Glutamatergic neuron (in vitro differentiated cells): ENCODE measurements around the gene CCR4. TPM values are rescaled to one million over a fixed set of nuclear protein-coding genes. Genes with fewer than 3 reads are reported as not detected.

Source experiments
- DNase-seq: peaks from one replicate; pipeline ENCODE4 v3.0.0; 2022
- H3K27ac Mint-ChIP-seq: one replicate; pipeline ENCODE4 v1.8.0; 2020; ENCODE audit warnings: mild to moderate bottlenecking, mixed read lengths, inconsistent platforms; ENCODE audit not compliant: unreplicated experiment
- H3K27me3 Mint-ChIP-seq: one replicate; pipeline ENCODE4 v1.8.0; 2020; ENCODE audit warnings: mild to moderate bottlenecking, moderate library complexity, mixed read lengths, inconsistent platforms; ENCODE audit not compliant: unreplicated experiment
- H3K36me3 Mint-ChIP-seq: one replicate; pipeline ENCODE4 v1.8.0; 2020; ENCODE audit warnings: mild to moderate bottlenecking, mixed read lengths, inconsistent platforms; ENCODE audit not compliant: unreplicated experiment
- H3K4me1 Mint-ChIP-seq: one replicate; pipeline ENCODE4 v1.8.0; 2020; ENCODE audit warnings: mild to moderate bottlenecking, low read depth, mixed read lengths, inconsistent platforms; ENCODE audit not compliant: unreplicated experiment
- H3K4me3 Mint-ChIP-seq: one replicate; pipeline ENCODE4 v1.8.0; 2020; ENCODE audit warnings: mild to moderate bottlenecking, mixed read lengths, inconsistent platforms; ENCODE audit not compliant: unreplicated experiment
- H3K9me3 Mint-ChIP-seq: one replicate; pipeline ENCODE4 v1.8.0; 2020; ENCODE audit warnings: mild to moderate bottlenecking, moderate library complexity, mixed read lengths, inconsistent platforms; ENCODE audit not compliant: unreplicated experiment
- total RNA-seq: library from RNA; stranded (reverse); fragmentation: NEBNext Ultra II Directional; extraction: Animal tissue kit (Norgen Biotek cat#: 25700); gene quantifications from one replicate; pipeline ENCODE4 v1.2.1, GENCODE V29; 2021; ENCODE audit not compliant: unreplicated experiment
- TF ChIP-seq, protein P1 (sequence below): fragments of 200-600 bp; sonication (generic); IDR thresholded peaks from one replicate; pipeline ENCODE4 v1.5.0; 2021; ENCODE audit not compliant: partially characterized antibody, unreplicated experiment

CCR4 gene
- total RNA-seq, 1 donor from 2014 or later = not detected

DNA sequence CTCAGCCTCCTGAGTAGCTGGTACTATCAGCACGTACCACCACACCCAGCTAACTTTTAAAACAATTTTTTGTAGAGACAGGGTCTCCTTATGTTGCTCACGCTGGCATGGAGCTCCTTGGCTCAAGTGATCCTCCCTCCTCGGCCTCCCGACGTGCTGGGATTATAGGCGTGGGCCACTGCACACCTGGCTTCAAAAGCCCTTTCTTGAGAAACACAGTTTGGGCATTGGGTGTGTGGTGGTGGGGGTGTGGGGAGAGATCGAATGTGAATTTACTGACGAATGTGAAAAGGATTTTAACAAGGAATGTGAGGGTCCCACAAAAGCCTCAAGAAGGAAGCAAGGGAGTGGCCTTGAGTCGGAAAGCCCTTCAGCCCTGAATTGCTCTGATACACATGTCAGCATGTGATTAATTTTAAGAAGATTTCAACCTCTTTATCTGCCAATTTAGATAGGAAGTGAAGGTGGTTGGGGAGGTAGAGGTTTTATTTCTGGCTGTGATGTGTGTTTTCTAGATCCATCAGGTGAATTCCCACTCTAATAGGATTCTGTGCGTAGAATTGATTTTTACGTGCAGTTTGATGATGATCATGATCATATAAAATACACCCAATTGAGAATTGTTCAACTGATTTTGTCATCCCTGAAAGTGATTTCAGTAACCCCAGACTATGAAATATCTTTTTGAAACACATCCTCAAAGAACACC lies 1.1 kb downstream of the CCR4 start:
- Mint-ChIP-seq H3K4me1 (no peaks in the 10 kb centered on the region), H3K4me3 (no peak overlapping the region), H3K27me3 (no peaks in the 10 kb centered on the region), H3K36me3 (no peaks in the 10 kb centered on the region), H3K9me3 (no peaks in the 10 kb centered on the region), H3K27ac (no peak overlapping the region)
- no peak for DNase-seq
- TF ChIP-seq, protein P1, sequence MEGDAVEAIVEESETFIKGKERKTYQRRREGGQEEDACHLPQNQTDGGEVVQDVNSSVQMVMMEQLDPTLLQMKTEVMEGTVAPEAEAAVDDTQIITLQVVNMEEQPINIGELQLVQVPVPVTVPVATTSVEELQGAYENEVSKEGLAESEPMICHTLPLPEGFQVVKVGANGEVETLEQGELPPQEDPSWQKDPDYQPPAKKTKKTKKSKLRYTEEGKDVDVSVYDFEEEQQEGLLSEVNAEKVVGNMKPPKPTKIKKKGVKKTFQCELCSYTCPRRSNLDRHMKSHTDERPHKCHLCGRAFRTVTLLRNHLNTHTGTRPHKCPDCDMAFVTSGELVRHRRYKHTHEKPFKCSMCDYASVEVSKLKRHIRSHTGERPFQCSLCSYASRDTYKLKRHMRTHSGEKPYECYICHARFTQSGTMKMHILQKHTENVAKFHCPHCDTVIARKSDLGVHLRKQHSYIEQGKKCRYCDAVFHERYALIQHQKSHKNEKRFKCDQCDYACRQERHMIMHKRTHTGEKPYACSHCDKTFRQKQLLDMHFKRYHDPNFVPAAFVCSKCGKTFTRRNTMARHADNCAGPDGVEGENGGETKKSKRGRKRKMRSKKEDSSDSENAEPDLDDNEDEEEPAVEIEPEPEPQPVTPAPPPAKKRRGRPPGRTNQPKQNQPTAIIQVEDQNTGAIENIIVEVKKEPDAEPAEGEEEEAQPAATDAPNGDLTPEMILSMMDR = no peak

DNA sequence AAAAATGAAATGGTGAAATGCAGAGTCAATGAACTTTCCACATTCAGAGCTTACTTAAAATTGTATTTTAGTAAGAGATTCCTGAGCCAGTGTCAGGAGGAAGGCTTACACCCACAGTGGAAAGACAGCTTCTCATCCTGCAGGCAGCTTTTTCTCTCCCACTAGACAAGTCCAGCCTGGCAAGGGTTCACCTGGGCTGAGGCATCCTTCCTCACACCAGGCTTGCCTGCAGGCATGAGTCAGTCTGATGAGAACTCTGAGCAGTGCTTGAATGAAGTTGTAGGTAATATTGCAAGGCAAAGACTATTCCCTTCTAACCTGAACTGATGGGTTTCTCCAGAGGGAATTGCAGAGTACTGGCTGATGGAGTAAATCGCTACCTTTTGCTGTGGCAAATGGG lies 3.1 kb downstream of the CCR4 start:
- TF ChIP-seq, protein P1 = no peak
- DNase-seq = no peak
- Mint-ChIP-seq H3K27me3 (no peaks in the 10 kb centered on the region), H3K9me3 (no peaks in the 10 kb centered on the region), H3K4me1 (no peaks in the 10 kb centered on the region), H3K36me3 (no peaks in the 10 kb centered on the region), H3K27ac (no peak overlapping the region), H3K4me3 (no peak overlapping the region)

DNA sequence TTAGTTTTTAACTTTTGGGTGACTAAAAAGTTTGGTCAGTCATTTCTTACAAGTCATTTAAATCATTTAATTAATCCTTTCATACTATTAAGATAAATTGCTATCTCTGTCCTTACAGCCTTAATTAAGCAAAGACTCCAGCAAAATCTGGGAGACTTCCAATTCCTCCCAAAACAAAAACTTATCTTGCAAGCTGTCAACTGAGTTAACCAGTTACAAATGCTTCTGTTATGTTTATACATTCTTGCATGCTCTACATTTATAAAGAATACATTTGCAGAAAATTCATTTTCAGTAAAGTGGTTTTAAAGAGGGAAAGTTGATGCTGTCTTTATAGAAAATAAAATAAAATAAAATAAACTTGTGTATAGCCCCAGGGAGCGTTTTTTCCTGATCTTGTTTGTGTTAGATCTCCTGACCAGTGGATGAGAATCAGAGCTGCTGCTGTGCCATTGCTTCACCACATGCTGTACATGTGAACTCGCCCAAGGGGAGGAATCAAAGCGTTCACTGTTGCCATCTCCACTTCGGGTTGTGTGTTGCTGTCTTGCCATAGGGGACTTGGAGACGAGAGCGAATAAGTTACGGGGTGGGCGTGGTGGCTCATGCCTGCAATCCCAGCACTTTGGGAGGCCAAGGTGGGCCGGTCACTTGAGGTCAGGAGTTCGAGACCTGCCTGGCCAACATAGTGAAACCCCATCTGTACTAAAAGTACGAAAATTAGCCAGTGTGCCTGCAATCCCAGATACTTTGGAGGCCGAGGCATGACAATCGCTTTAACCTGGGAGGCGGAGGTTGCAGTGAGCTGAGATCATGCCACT lies 5.5 kb downstream of the CCR4 start:
- H3K27ac Mint-ChIP-seq = no peak overlapping the region
- H3K4me3 Mint-ChIP-seq = no peak overlapping the region
- no peak for DNase-seq
- no peaks in the 10 kb centered on the region for H3K4me1 Mint-ChIP-seq
- H3K27me3 Mint-ChIP-seq = no peaks in the 10 kb centered on the region
- peaks cover 4% of the 10 kb centered on the region for H3K36me3 Mint-ChIP-seq
- TF ChIP-seq, protein P1 = no peak
- H3K9me3 Mint-ChIP-seq = no peaks in the 10 kb centered on the region

DNA sequence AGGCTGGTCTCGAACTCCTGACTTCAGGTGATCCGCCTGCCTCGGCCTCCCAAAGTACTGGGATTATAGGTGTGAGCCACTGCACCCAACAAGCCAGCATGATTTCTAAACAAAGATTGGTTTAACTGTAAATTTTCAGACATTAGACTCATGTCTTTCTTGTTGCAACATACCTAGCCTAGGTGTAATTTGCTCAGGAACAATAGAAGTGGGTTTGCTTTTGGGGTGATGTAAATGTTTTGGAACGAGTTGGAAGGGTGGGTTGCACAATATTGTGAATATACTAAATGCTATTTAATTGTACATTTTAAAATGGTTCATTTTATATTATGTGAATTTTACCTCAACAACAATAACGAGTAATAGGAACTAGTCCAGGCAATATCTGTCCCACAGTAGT lies 7.1 kb downstream of the CCR4 start:
- Mint-ChIP-seq H3K27me3 (no peaks in the 10 kb centered on the region), H3K4me1 (no peaks in the 10 kb centered on the region), H3K4me3 (no peak overlapping the region), H3K9me3 (no peaks in the 10 kb centered on the region), H3K36me3 (peaks cover 4% of the 10 kb centered on the region), H3K27ac (no peak overlapping the region)
- TF ChIP-seq, protein P1 = no peak
- DNase-seq = no peak

DNA sequence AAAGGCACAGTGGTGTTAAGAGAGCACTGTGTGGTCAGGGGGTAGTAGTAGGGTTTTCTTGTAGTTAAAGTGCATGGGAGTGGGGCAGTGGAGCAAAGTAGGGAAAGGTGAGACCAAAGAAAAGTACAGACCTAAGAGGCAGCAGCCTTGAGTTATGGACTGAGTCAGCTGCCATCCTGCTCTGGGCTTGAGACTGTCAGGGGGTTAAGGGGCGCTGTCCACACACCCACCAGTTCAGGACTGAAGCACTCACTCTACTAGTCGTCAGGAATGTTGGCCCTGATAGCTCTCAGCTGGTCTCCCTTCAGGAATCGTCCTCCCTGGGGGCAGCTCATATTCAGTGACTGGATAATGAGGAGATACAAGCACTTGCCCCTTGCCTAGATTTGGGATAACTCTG lies 7.9 kb downstream of the CCR4 start:
- DNase-seq = no peak
- peaks cover 4% of the 10 kb centered on the region for H3K36me3 Mint-ChIP-seq
- H3K4me1 Mint-ChIP-seq = no peaks in the 10 kb centered on the region
- no peaks in the 10 kb centered on the region for H3K9me3 Mint-ChIP-seq
- H3K4me3 Mint-ChIP-seq = no peak overlapping the region
- no peak overlapping the region for H3K27ac Mint-ChIP-seq
- TF ChIP-seq, protein P1 = no peak
- H3K27me3 Mint-ChIP-seq = no peaks in the 10 kb centered on the region
